ENCODE results near the gene SLMAP. TPM values are rescaled to one million over a fixed set of nuclear protein-coding genes. Genes with fewer than 3 reads are reported as not detected.

SLMAP gene
- total RNA-seq, 1 donor from 2014 or later: 71.4 TPM

DNA sequence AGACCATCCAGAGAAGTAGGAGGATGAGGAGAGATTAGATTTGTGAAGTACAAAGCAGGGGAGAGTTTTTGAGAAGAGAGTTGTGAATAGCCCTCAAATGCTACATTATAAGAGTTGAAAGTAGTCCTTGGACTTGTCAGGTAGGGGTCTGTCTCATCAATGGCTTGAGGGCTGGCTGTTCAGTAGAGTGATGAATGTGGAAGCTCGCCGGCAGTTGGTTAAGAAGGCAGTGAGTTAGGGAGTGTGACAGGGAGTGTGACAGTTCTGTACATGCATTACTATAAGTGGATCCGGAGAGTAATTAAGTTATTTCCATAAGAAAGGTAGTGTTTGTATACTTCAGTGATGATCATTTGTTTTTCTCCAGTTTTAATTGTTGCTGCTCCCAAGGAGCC is 32.5 kb downstream of the SLMAP start:
- Mint-ChIP-seq H3K4me3 (ENCODE audit: unreplicated experiment) (no peak overlapping the region), H3K27me3 (ENCODE audit: low read depth, unreplicated experiment) (no peaks in the 10 kb centered on the region), H3K36me3 (ENCODE audit: low read depth, unreplicated experiment) (no peaks in the 10 kb centered on the region), H3K4me1 (ENCODE audit: low read depth, unreplicated experiment) (peaks cover 6% of the 10 kb centered on the region), H3K27ac (ENCODE audit: unreplicated experiment) (no peak overlapping the region), H3K9me3 (ENCODE audit: unreplicated experiment) (no peaks in the 10 kb centered on the region)
- H3K4me2 ChIP-seq (ENCODE audit: low read length): no peak overlapping the region
- no peak for FAIRE-seq
- H3K27ac ChIP-seq (ENCODE audit: low read depth, low read length): no peak overlapping the region
- H3K27me3 ChIP-seq (ENCODE audit: insufficient read depth, low read length): no peaks in the 10 kb centered on the region
- no peaks in the 10 kb centered on the region for H3K9me3 ChIP-seq (ENCODE audit: insufficient read depth, low read depth, low read length)
- H3K36me3 ChIP-seq (ENCODE audit: insufficient read depth, low read length): no peaks in the 10 kb centered on the region
- peaks cover 57% of the 10 kb centered on the region for H4K20me1 ChIP-seq (ENCODE audit: insufficient read depth, low read length)
- peaks cover 83% of the 10 kb centered on the region for H3K79me2 ChIP-seq (ENCODE audit: insufficient read depth, low read length)
- no peak overlapping the region for H2AFZ ChIP-seq (ENCODE audit: low read depth, low read length)
- H3K9ac ChIP-seq (ENCODE audit: low read length): no peak overlapping the region
- H3K4me3 ChIP-seq (ENCODE audit: insufficient read depth, low read depth, low read length): no peak overlapping the region
- H3K4me1 ChIP-seq (ENCODE audit: insufficient read depth, low read length): no peaks in the 10 kb centered on the region
- TF ChIP-seq, protein P1, sequence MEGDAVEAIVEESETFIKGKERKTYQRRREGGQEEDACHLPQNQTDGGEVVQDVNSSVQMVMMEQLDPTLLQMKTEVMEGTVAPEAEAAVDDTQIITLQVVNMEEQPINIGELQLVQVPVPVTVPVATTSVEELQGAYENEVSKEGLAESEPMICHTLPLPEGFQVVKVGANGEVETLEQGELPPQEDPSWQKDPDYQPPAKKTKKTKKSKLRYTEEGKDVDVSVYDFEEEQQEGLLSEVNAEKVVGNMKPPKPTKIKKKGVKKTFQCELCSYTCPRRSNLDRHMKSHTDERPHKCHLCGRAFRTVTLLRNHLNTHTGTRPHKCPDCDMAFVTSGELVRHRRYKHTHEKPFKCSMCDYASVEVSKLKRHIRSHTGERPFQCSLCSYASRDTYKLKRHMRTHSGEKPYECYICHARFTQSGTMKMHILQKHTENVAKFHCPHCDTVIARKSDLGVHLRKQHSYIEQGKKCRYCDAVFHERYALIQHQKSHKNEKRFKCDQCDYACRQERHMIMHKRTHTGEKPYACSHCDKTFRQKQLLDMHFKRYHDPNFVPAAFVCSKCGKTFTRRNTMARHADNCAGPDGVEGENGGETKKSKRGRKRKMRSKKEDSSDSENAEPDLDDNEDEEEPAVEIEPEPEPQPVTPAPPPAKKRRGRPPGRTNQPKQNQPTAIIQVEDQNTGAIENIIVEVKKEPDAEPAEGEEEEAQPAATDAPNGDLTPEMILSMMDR (IDR thresholded peaks at IDR 0.05; ENCODE audit: insufficient read depth, low read depth, low read length): no peak
- no peak for TF ChIP-seq EZH2 (IDR thresholded peaks at IDR 0.05; ENCODE audit: insufficient read depth, low read length)
- DNase-seq (ENCODE audit: low read depth): no peak

DNA sequence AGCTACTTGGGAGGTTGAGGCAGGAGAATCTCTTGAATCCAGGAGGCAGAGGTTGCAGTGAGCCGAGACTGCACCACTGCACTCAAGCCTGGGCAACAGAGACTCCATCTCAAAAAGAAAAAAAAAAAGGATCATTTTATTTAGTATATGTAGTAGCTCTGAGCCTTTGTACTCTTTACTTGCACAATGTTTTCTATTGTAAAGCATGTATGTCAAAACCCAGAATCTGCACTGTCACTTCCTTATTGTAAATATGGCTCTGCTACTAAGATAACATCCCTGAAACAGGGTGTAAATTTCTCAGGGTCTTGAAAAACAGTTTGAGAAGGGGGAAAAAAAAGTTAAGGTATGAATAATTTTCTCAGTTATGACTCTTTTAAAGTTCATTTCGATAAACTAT is 35.1 kb downstream of the SLMAP start:
- Histone ChIP-seq H3K36me3 (ENCODE audit: insufficient read depth, low read length) (no peaks in the 10 kb centered on the region), H3K9me3 (ENCODE audit: insufficient read depth, low read depth, low read length) (no peaks in the 10 kb centered on the region), H3K27me3 (ENCODE audit: insufficient read depth, low read length) (no peaks in the 10 kb centered on the region), H4K20me1 (ENCODE audit: insufficient read depth, low read length) (peaks cover 63% of the 10 kb centered on the region), H3K4me2 (ENCODE audit: low read length) (no peak overlapping the region), H2AFZ (ENCODE audit: low read depth, low read length) (no peak overlapping the region), H3K27ac (ENCODE audit: low read depth, low read length) (no peak overlapping the region), H3K4me3 (ENCODE audit: insufficient read depth, low read depth, low read length) (no peak overlapping the region), H3K9ac (ENCODE audit: low read length) (no peak overlapping the region), H3K4me1 (ENCODE audit: insufficient read depth, low read length) (peaks cover 6% of the 10 kb centered on the region), H3K79me2 (ENCODE audit: insufficient read depth, low read length) (peaks cover 80% of the 10 kb centered on the region)
- DNase-seq (ENCODE audit: low read depth) (no peak), FAIRE-seq (no peak)
- Mint-ChIP-seq H3K9me3 (ENCODE audit: unreplicated experiment) (no peaks in the 10 kb centered on the region), H3K27ac (ENCODE audit: unreplicated experiment) (no peak overlapping the region), H3K27me3 (ENCODE audit: low read depth, unreplicated experiment) (no peaks in the 10 kb centered on the region), H3K4me1 (ENCODE audit: low read depth, unreplicated experiment) (peaks cover 15% of the 10 kb centered on the region), H3K4me3 (ENCODE audit: unreplicated experiment) (no peak overlapping the region), H3K36me3 (ENCODE audit: low read depth, unreplicated experiment) (no peaks in the 10 kb centered on the region)
- no peak for TF ChIP-seq EZH2 (IDR thresholded peaks at IDR 0.05; ENCODE audit: insufficient read depth, low read length)
- TF ChIP-seq, protein P1 (IDR thresholded peaks at IDR 0.05; ENCODE audit: insufficient read depth, low read depth, low read length): no peak

DNA sequence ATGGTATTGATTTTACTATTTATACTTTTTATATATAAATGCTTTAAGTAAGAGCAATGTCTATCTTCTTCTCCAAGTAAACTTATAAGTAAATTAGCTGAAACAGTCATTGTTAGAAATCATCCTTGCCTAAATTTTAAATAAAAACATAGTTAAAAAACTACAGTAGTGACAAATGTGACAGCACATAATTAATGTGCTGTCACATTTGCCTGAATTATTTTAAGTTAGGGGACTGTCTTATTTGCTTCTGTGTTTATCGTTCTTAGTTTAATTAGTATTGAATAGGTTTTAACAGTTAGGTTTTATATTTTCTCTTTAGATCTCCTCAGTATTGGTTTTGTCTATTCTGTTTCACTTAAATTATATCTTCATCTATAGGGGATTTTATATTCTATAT is 36.1 kb downstream of the SLMAP start:
- Histone ChIP-seq H2AFZ (ENCODE audit: low read depth, low read length) (no peak overlapping the region), H3K27ac (ENCODE audit: low read depth, low read length) (no peak overlapping the region), H3K9ac (ENCODE audit: low read length) (no peak overlapping the region), H3K4me3 (ENCODE audit: insufficient read depth, low read depth, low read length) (no peak overlapping the region), H3K27me3 (ENCODE audit: insufficient read depth, low read length) (no peaks in the 10 kb centered on the region), H3K79me2 (ENCODE audit: insufficient read depth, low read length) (peaks cover 81% of the 10 kb centered on the region), H3K36me3 (ENCODE audit: insufficient read depth, low read length) (no peaks in the 10 kb centered on the region), H3K9me3 (ENCODE audit: insufficient read depth, low read depth, low read length) (no peaks in the 10 kb centered on the region), H3K4me2 (ENCODE audit: low read length) (no peak overlapping the region), H3K4me1 (ENCODE audit: insufficient read depth, low read length) (peaks cover 6% of the 10 kb centered on the region), H4K20me1 (ENCODE audit: insufficient read depth, low read length) (peaks cover 62% of the 10 kb centered on the region)
- no peak for FAIRE-seq
- Mint-ChIP-seq H3K9me3 (ENCODE audit: unreplicated experiment) (no peaks in the 10 kb centered on the region), H3K27ac (ENCODE audit: unreplicated experiment) (no peak overlapping the region), H3K4me3 (ENCODE audit: unreplicated experiment) (no peak overlapping the region), H3K36me3 (ENCODE audit: low read depth, unreplicated experiment) (no peaks in the 10 kb centered on the region), H3K4me1 (ENCODE audit: low read depth, unreplicated experiment) (peaks cover 20% of the 10 kb centered on the region), H3K27me3 (ENCODE audit: low read depth, unreplicated experiment) (no peaks in the 10 kb centered on the region)
- no peak for TF ChIP-seq EZH2 (IDR thresholded peaks at IDR 0.05; ENCODE audit: insufficient read depth, low read length)
- TF ChIP-seq, protein P1 (IDR thresholded peaks at IDR 0.05; ENCODE audit: insufficient read depth, low read depth, low read length): no peak
- DNase-seq (ENCODE audit: low read depth): no peak
